ENCODE data around the gene GCNA. TPM values are rescaled to one million over a fixed set of nuclear protein-coding genes. Genes with fewer than 3 reads are reported as not detected.

The GCNA gene
- 1 to 10 TPM in 2 of 6 experiments, under 1 TPM in 4; 0.48 to 1.7 (median 0.82) TPM for total RNA-seq (2021; fragmentation: NEBNext Ultra II Directional; extraction: Animal tissue kit (Norgen Biotek cat#: 25700))
- long read RNA-seq: 0 reads

- no peak within 1 kb of the TSS for H3K27ac Mint-ChIP-seq
Measured at GRCh38 chrX:71578253-71579135, at the start of gene GCNA. GCNA (plus strand) TSS chrX:71578437; CDS start chrX:71580822, 2,385 bp downstream.

GRCh38 chrX:71532078-71532752, 46.0 kb upstream of the GCNA start:
- peak overlapping the region; percentile 96 for H3K4me3 Mint-ChIP-seq

More at GRCh38 chrX:71578253-71579135, at the start of gene GCNA:
- Mint-ChIP-seq H3K36me3 (ENCODE audit: low read depth) (peaks cover 8% of the 10 kb centered on the region; the same call in 1 of the 2 replicates), H3K4me3 (no peak within 1 kb of the TSS), H3K27me3 (ENCODE audit: insufficient read depth) (no peaks in the 10 kb centered on the region; the same call in 1 of the 2 replicates), H3K4me1 (ENCODE audit: low read depth) (peaks cover 11% of the 10 kb centered on the region), H3K9me3 (no peaks in the 10 kb centered on the region)
- no peak for DNase-seq
- TF ChIP-seq CTCF (IDR thresholded peaks at IDR 0.05): no peak

GRCh38 chrX:71532753-71533425, 45.3 kb upstream of the GCNA start, which contains the start of gene OGT:
OGT (plus strand) TSS chrX:71533104; CDS start chrX:71533300, 196 bp downstream.
- no peak for TF ChIP-seq CTCF (IDR thresholded peaks at IDR 0.05)
- peaks cover 13% of the 10 kb centered on the region for H3K36me3 Mint-ChIP-seq (ENCODE audit: low read depth)
- peak within 1 kb of the TSS; percentile 95 for H3K27ac Mint-ChIP-seq
- H3K4me3 Mint-ChIP-seq: peak within 1 kb of the TSS; percentile 96
- H3K4me1 Mint-ChIP-seq (ENCODE audit: low read depth): peaks cover 22% of the 10 kb centered on the region
- DNase-seq: peak; percentile 97
- no peaks in the 10 kb centered on the region for H3K27me3 Mint-ChIP-seq (ENCODE audit: insufficient read depth)
- H3K9me3 Mint-ChIP-seq: no peaks in the 10 kb centered on the region

More at GRCh38 chrX:71532078-71532752, 46.0 kb upstream of the GCNA start:
- Mint-ChIP-seq H3K27ac (peak overlapping the region; percentile 95), H3K36me3 (ENCODE audit: low read depth) (peaks cover 13% of the 10 kb centered on the region), H3K9me3 (no peaks in the 10 kb centered on the region), H3K4me1 (ENCODE audit: low read depth) (peaks cover 19% of the 10 kb centered on the region), H3K27me3 (ENCODE audit: insufficient read depth) (no peaks in the 10 kb centered on the region)
- peak; percentile 65 for DNase-seq
- no peak for TF ChIP-seq CTCF (IDR thresholded peaks at IDR 0.05)

- no peak for DNase-seq
Measured at GRCh38 chrX:71533516-71533850, 44.8 kb upstream of the GCNA start.

More at GRCh38 chrX:71533516-71533850, 44.8 kb upstream of the GCNA start:
- peak overlapping the region; percentile 96 for H3K4me3 Mint-ChIP-seq
- peaks cover 13% of the 10 kb centered on the region for H3K36me3 Mint-ChIP-seq (ENCODE audit: low read depth)
- H3K27me3 Mint-ChIP-seq (ENCODE audit: insufficient read depth): no peaks in the 10 kb centered on the region
- H3K4me1 Mint-ChIP-seq (ENCODE audit: low read depth): peaks cover 27% of the 10 kb centered on the region
- peak overlapping the region; percentile 95 for H3K27ac Mint-ChIP-seq
- TF ChIP-seq CTCF (IDR thresholded peaks at IDR 0.05): no peak
- no peaks in the 10 kb centered on the region for H3K9me3 Mint-ChIP-seq

Measured in HFFc6 (cell line).